ENCODE data around the gene STAC2. TPM values are rescaled to one million over a fixed set of nuclear protein-coding genes. Genes with fewer than 3 reads are reported as not detected.

STAC2 gene
- total and polyA plus RNA-seq, 2 of the 13 experiments (the other 11 are each of a cell fraction or from before 2014, with no cell fraction given) = not detected

- TF ChIP-seq, protein P1, sequence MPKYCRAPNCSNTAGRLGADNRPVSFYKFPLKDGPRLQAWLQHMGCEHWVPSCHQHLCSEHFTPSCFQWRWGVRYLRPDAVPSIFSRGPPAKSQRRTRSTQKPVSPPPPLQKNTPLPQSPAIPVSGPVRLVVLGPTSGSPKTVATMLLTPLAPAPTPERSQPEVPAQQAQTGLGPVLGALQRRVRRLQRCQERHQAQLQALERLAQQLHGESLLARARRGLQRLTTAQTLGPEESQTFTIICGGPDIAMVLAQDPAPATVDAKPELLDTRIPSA (CRISPR knock-in tag; IDR thresholded peaks at IDR 0.05; ENCODE audit: borderline replicate concordance) = no peak
- TF ChIP-seq ZNF724P (CRISPR knock-in tag; IDR thresholded peaks at IDR 0.05; ENCODE audit: borderline replicate concordance) = no peak
- TF ChIP-seq ZNF572 (CRISPR knock-in tag; IDR thresholded peaks at IDR 0.05) = no peak
- TF ChIP-seq TCF7L2 (IDR thresholded peaks at IDR 0.05; ENCODE audit: low read depth, low read length) = no peak
- no peak for TF ChIP-seq ZNF672 (CRISPR knock-in tag; IDR thresholded peaks at IDR 0.05)
- no peak for TF ChIP-seq ZNF615 (CRISPR knock-in tag; IDR thresholded peaks at IDR 0.05; ENCODE audit: borderline replicate concordance)
- 0 out of 2 replicates have a peak, but pooled peaks have one; percentile 52 for TF ChIP-seq SPEN (CRISPR knock-in tag; IDR thresholded peaks at IDR 0.05; ENCODE audit: low read depth)
- TF ChIP-seq ZBTB42 (CRISPR knock-in tag; IDR thresholded peaks at IDR 0.05) = no peak
- TF ChIP-seq ZNF605 (CRISPR knock-in tag; IDR thresholded peaks at IDR 0.05) = no peak; the same call in 1 of the 2 replicates
- no peak for TF ChIP-seq ZNF784 (CRISPR knock-in tag; IDR thresholded peaks at IDR 0.05; ENCODE audit: borderline replicate concordance)
- peak; percentile 63; the same call in 1 of the 2 replicates for TF ChIP-seq KDM2A (CRISPR knock-in tag; IDR thresholded peaks at IDR 0.05; ENCODE audit: borderline replicate concordance, low read depth)
- TF ChIP-seq, protein P2, sequence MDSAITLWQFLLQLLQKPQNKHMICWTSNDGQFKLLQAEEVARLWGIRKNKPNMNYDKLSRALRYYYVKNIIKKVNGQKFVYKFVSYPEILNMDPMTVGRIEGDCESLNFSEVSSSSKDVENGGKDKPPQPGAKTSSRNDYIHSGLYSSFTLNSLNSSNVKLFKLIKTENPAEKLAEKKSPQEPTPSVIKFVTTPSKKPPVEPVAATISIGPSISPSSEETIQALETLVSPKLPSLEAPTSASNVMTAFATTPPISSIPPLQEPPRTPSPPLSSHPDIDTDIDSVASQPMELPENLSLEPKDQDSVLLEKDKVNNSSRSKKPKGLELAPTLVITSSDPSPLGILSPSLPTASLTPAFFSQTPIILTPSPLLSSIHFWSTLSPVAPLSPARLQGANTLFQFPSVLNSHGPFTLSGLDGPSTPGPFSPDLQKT (CRISPR knock-in tag; IDR thresholded peaks at IDR 0.05; ENCODE audit: borderline replicate concordance) = no peak
- no peak for TF ChIP-seq ARNT2 (CRISPR knock-in tag; IDR thresholded peaks at IDR 0.05; ENCODE audit: low read depth)
- TF ChIP-seq GATAD1 (CRISPR knock-in tag; IDR thresholded peaks at IDR 0.05) = no peak
- TF ChIP-seq, protein P3, sequence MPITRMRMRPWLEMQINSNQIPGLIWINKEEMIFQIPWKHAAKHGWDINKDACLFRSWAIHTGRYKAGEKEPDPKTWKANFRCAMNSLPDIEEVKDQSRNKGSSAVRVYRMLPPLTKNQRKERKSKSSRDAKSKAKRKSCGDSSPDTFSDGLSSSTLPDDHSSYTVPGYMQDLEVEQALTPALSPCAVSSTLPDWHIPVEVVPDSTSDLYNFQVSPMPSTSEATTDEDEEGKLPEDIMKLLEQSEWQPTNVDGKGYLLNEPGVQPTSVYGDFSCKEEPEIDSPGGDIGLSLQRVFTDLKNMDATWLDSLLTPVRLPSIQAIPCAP (CRISPR knock-in tag; IDR thresholded peaks at IDR 0.05; ENCODE audit: low read depth) = no peak
- no peak for TF ChIP-seq ZMYM3 (CRISPR knock-in tag; IDR thresholded peaks at IDR 0.05)
- no peak for TF ChIP-seq HCFC1 (IDR thresholded peaks at IDR 0.05; ENCODE audit: low read depth, low read length)
- no peak for TF ChIP-seq ZNF30 (CRISPR knock-in tag; IDR thresholded peaks at IDR 0.05)
- no peak for TF ChIP-seq GABPA (IDR thresholded peaks at IDR 0.05; ENCODE audit: low read depth, low read length)
- TF ChIP-seq GABPA (CRISPR knock-in tag; IDR thresholded peaks at IDR 0.05; ENCODE audit: low read depth) = no peak
- TF ChIP-seq NR2F2 (IDR thresholded peaks at IDR 0.05; ENCODE audit: borderline replicate concordance, low read depth) = no peak
- no peak for TF ChIP-seq ZNF234 (CRISPR knock-in tag; conservative IDR thresholded peaks at IDR 0.05)
- TF ChIP-seq ZKSCAN5 (CRISPR knock-in tag; IDR thresholded peaks at IDR 0.05) = no peak
- TF ChIP-seq CAMTA2 (CRISPR knock-in tag; IDR thresholded peaks at IDR 0.05; ENCODE audit: borderline replicate concordance) = no peak
- TF ChIP-seq, protein P4, sequence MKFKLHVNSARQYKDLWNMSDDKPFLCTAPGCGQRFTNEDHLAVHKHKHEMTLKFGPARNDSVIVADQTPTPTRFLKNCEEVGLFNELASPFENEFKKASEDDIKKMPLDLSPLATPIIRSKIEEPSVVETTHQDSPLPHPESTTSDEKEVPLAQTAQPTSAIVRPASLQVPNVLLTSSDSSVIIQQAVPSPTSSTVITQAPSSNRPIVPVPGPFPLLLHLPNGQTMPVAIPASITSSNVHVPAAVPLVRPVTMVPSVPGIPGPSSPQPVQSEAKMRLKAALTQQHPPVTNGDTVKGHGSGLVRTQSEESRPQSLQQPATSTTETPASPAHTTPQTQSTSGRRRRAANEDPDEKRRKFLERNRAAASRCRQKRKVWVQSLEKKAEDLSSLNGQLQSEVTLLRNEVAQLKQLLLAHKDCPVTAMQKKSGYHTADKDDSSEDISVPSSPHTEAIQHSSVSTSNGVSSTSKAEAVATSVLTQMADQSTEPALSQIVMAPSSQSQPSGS (CRISPR knock-in tag; IDR thresholded peaks at IDR 0.05) = 0 out of 2 replicates have a peak, but pooled peaks have one; percentile 36
- TF ChIP-seq ELF3 (CRISPR knock-in tag; IDR thresholded peaks at IDR 0.05) = peak; percentile 12; the same call in 1 of the 2 replicates
These were observed 19.1 kb upstream of the STAC2 start (continued) for GRCh38 chr17:39244600-39245570.
